Stimulated activated CD4-positive, alpha-beta T cell treated with anti-CD3 and anti-CD28 coated beads, Interleukin-1b, Interleukin-23, amount 100 ng/mL, for 1 hour (primary cell): Measurements from ENCODE around the gene STT3A.
A peak's percentile ranks its signal among the peaks of the same experiment; 100 is the strongest.

ENCODE experiments used
- DNase-seq, 2 donors: peaks; one replicate each; pipeline ENCODE4 v3.0.0-alpha.2; 2020; ENCODE audit warnings: low read depth in 2 of 2

The STT3A gene

GRCh38 chr11:125588505-125588904 lies 4.1 kb upstream of the STT3A start:
- DNase-seq: no peak

GRCh38 chr11:125591649-125592304 lies 875 bp upstream of the STT3A start:
- no peak for DNase-seq

GRCh38 chr11:125593114-125593820 lies 615 bp downstream of the STT3A start:
- no peak for DNase-seq

- no peak for DNase-seq
Observed at GRCh38 chr11:125594958-125595357, 2.3 kb downstream of the STT3A start.

GRCh38 chr11:125600663-125601062 lies 8.0 kb downstream of the STT3A start:
- DNase-seq: no peak

GRCh38 chr11:125603207-125603606 lies 10.6 kb downstream of the STT3A start:
- DNase-seq: no peak

- no peak for DNase-seq
Observed at GRCh38 chr11:125605417-125605816, 12.8 kb downstream of the STT3A start.

- no peak for DNase-seq
Observed at GRCh38 chr11:125609545-125609944, 16.9 kb downstream of the STT3A start.

- no peak for DNase-seq
Observed at GRCh38 chr11:125618383-125618782, 25.7 kb downstream of the STT3A start.

GRCh38 chr11:125621995-125622394 lies 29.3 kb downstream of the STT3A start:
- DNase-seq: no peak

GRCh38 chr11:125623064-125623463 lies 30.4 kb downstream of the STT3A start:
- DNase-seq: no peak

GRCh38 chr11:125624756-125625213 lies 32.1 kb downstream of the STT3A start, which contains the start of gene CHEK1:
CHEK1 (plus strand) TSS chr11:125625163; CDS start chr11:125626769, 1,606 bp downstream.
- DNase-seq: no peak

- DNase-seq: no peak
Observed at GRCh38 chr11:125625225-125625629, 32.6 kb downstream of the STT3A start.

- peak; percentile 57 to 70 for DNase-seq
Observed at GRCh38 chr11:125625630-125626287, 33.1 kb downstream of the STT3A start.

- DNase-seq: no peak
Observed at GRCh38 chr11:125626288-125626950, 33.8 kb downstream of the STT3A start.

- DNase-seq: no peak
Observed at GRCh38 chr11:125627236-125627910, 34.7 kb downstream of the STT3A start.

- DNase-seq: no peak
Observed at GRCh38 chr11:125637840-125638239, 45.2 kb downstream of the STT3A start.

GRCh38 chr11:125638315-125638714 lies 45.7 kb downstream of the STT3A start:
- DNase-seq: no peak

GRCh38 chr11:125645871-125646270 lies 53.2 kb downstream of the STT3A start:
- DNase-seq: no peak

GRCh38 chr11:125649465-125650166 lies 57.0 kb downstream of the STT3A start:
- DNase-seq: no peak

- no peak for DNase-seq
Observed at GRCh38 chr11:125662689-125663088, 70.0 kb downstream of the STT3A start.
